Right lobe of liver (tissue), 6 donors: Measurements from ENCODE around the gene DPYSL3. TPM values are rescaled to one million over a fixed set of nuclear protein-coding genes. Genes with fewer than 3 reads are reported as not detected.

Experiments
- ATAC-seq, 4 donors: fragments of 200-7000 bp; cut with Tn5 transposase; one replicate each; pipeline ENCODE4 v1.9.1; 2020; ENCODE audit warnings: mild to moderate bottlenecking in 4 of 4, moderate library complexity in 4 of 4
- DNase-seq, 3 donors: peaks; one replicate each; pipeline ENCODE4 v3.0.0-alpha.2; 2020
- H3K27ac ChIP-seq, 3 donors: fragments of 200-600 bp; one replicate each; pipeline ENCODE4 v1.8.0; 2022
- H3K27me3 ChIP-seq, 2 donors: fragments of 200-600 bp; one replicate each; pipeline ENCODE4 v1.8.0; 2022
- H3K36me3 ChIP-seq, 4 donors: fragments of 200-600 bp; sonication (generic) in 1 of 4; one replicate each; pipeline versions ENCODE4 v1.5.1 to v1.8.0; 2017 to 2022; ENCODE audit warnings: control low read depth in 1 of 4
- H3K4me1 ChIP-seq, 4 donors: fragments of 200-600 bp; sonication (generic) in 1 of 4; one replicate each; pipeline versions ENCODE4 v1.5.1 to v1.8.0; 2017 to 2022; ENCODE audit warnings: control low read depth in 1 of 4
- H3K4me3 ChIP-seq, 3 donors: fragments of 200-600 bp; one replicate each; pipeline ENCODE4 v1.8.0; 2022
- H3K9me3 ChIP-seq, 4 donors: fragments of 200-600 bp; sonication (generic) in 1 of 4; one replicate each; pipeline versions ENCODE4 v1.5.1 to v1.8.0; 2017 to 2022; ENCODE audit warnings: control low read depth in 1 of 4
- CTCF ChIP-seq, 4 donors: fragments of 200-600 bp in 3 of 4; fragments of 450-650 bp in 1 of 4; IDR thresholded peaks; one replicate each; pipeline versions ENCODE4 v1.5.1 to v1.8.0; 2016 to 2022; ENCODE audit warnings: antibody characterized with exemption in 4 of 4, mild to moderate bottlenecking in 2 of 4
- POLR2A ChIP-seq: fragments of 450-650 bp; IDR thresholded peaks from one replicate; pipeline ENCODE4 v1.6.1; 2017; ENCODE audit warnings: antibody characterized with exemption, mild to moderate bottlenecking
- WGBS: methylation state at CpG from one replicate; pipeline ENCODE4 v1.1.6; 2018; ENCODE audit warnings: low coverage, low lambda C conversion rate; ENCODE audit not compliant: insufficient coverage; ENCODE audit errors: missing lambda C conversion rate; 5-methylcytosine and 5-hydroxymethylcytosine counted together
- intact Hi-C, 2 donors: fragments of 100-400 bp; cut with DNase I; formaldehyde crosslinking; loops; one replicate each; pipeline versions ENCODE4 v1.11.2 to v1.14.1; 2022
- total RNA-seq, 6 experiments: library from RNA; depleted of rRNA in 2 of 6; stranded (reverse); fragments of >200 nt in 2 of 6; fragmentation: NEBNext Ultra II Directional in 3 of 6; extraction: Animal tissue kit (Norgen Biotek cat#: 25700) in 3 of 6; gene quantifications; one replicate each; pipeline versions ENCODE4 v1.1.0 to v1.2.4, GENCODE V29; 2016 to 2023
- donor health status: DM: no; HTN: yes; CAD: no.
- donor health status: DM: no; HTN: no; CAD: no.
- donor health status: DM: no; HTN: no; CAD: no.
- donor health status: DM: no; HTN: yes; CAD: no.
- donor health status: DM: no; HTN: yes; CAD: no.

The DPYSL3 gene
- total RNA-seq, 6 experiments from 2014 or later = 1.4 to 3.8 (median 2.3) TPM

- ATAC-seq = peak in 1 of 4 donors; percentile 44
- no peaks in the 10 kb centered on the region for H3K9me3 ChIP-seq
- no peaks in the 10 kb centered on the region for H3K36me3 ChIP-seq
- no peaks in the 10 kb centered on the region for H3K4me1 ChIP-seq
- H3K27ac ChIP-seq = no peak overlapping the region
- no peak for DNase-seq
- TF ChIP-seq POLR2A = no peak
- intact Hi-C loops = no loop called here
- no peaks in the 10 kb centered on the region for H3K27me3 ChIP-seq
- 30% methylated on average over 4 of the region's 4 CpGs for WGBS
- H3K4me3 ChIP-seq = no peak overlapping the region
Observed at GRCh38 chr5:147472664-147473475, 37.0 kb downstream of the DPYSL3 start.

GRCh38 chr5:147467973-147468508, 41.8 kb downstream of the DPYSL3 start:
- WGBS = 29% methylated on average over 1 of the region's 1 CpG
- ATAC-seq = no peak

GRCh38 chr5:147466360-147466980, 43.4 kb downstream of the DPYSL3 start:
- DNase-seq = no peak
- H3K27ac ChIP-seq = no peak overlapping the region

More at GRCh38 chr5:147467973-147468508, 41.8 kb downstream of the DPYSL3 start:
- intact Hi-C loops = no loop called here
- Histone ChIP-seq H3K9me3 (no peaks in the 10 kb centered on the region), H3K36me3 (no peaks in the 10 kb centered on the region), H3K27me3 (no peaks in the 10 kb centered on the region), H3K27ac (no peak overlapping the region), H3K4me1 (no peaks in the 10 kb centered on the region), H3K4me3 (no peak overlapping the region)
- DNase-seq = no peak
- TF ChIP-seq POLR2A = no peak
- TF ChIP-seq CTCF (IDR thresholded peaks at IDR 0.05) = no peak

GRCh38 chr5:147465747-147466146, 44.1 kb downstream of the DPYSL3 start:
- intact Hi-C loops = no loop called here
- Histone ChIP-seq H3K27ac (no peak overlapping the region), H3K4me3 (no peak overlapping the region), H3K27me3 (no peaks in the 10 kb centered on the region), H3K9me3 (no peaks in the 10 kb centered on the region), H3K36me3 (no peaks in the 10 kb centered on the region), H3K4me1 (no peaks in the 10 kb centered on the region)
- TF ChIP-seq CTCF (IDR thresholded peaks at IDR 0.05) (no peak), POLR2A (no peak)
- 39% methylated on average over 3 of the region's 3 CpGs for WGBS
- ATAC-seq (no peak), DNase-seq (no peak)

More at GRCh38 chr5:147466360-147466980, 43.4 kb downstream of the DPYSL3 start:
- no peaks in the 10 kb centered on the region for H3K4me1 ChIP-seq
- H3K36me3 ChIP-seq = no peaks in the 10 kb centered on the region
- no peaks in the 10 kb centered on the region for H3K9me3 ChIP-seq
- intact Hi-C loops = no loop called here
- TF ChIP-seq CTCF (IDR thresholded peaks at IDR 0.05) (no peak), POLR2A (no peak)
- 56% methylated on average over 6 of the region's 6 CpGs for WGBS
- peak; percentile 13 to 46 (median 40) for ATAC-seq
- H3K27me3 ChIP-seq = no peaks in the 10 kb centered on the region
- no peak overlapping the region for H3K4me3 ChIP-seq

GRCh38 chr5:147464211-147464610, 45.7 kb downstream of the DPYSL3 start:
- ATAC-seq = peak; percentile 61 to 72 (median 64)
- Histone ChIP-seq H3K9me3 (no peaks in the 10 kb centered on the region), H3K27ac (no peak overlapping the region), H3K4me1 (no peaks in the 10 kb centered on the region), H3K4me3 (no peak overlapping the region), H3K27me3 (no peaks in the 10 kb centered on the region), H3K36me3 (no peaks in the 10 kb centered on the region)
- 47% methylated on average over 5 of the region's 5 CpGs for WGBS
- peak; percentile 36 to 51 (median 42) for TF ChIP-seq CTCF (IDR thresholded peaks at IDR 0.05)
- no peak for TF ChIP-seq POLR2A
- intact Hi-C loops = no loop called here
- no peak for DNase-seq
